Epithelial cell of esophagus (primary cell): ENCODE results near the gene JPH3.
"Not testable (repeated sequence)": the region's sequence is repeated elsewhere in the genome, so short reads cannot be mapped to it uniquely, and the experiment has no call there.

Experiments used
- DNase-seq: peaks from one replicate; pipeline ENCODE4 v3.0.0; 2010; ENCODE audit warnings: low read depth
- H3K4me3 ChIP-seq: 2 replicates; pipeline ENCODE4 v1.5.1; 2011; ENCODE audit warnings: mild to moderate bottlenecking, low read length, control low read depth
- TF ChIP-seq, protein P1 (sequence below): IDR thresholded peaks from 2 replicates; pipeline ENCODE4 v1.5.1; 2011; ENCODE audit warnings: low read depth, mild to moderate bottlenecking, low read length, control low read depth, inconsistent platforms; ENCODE audit not compliant: insufficient read depth; ENCODE audit errors: missing control alignments

Gene JPH3

DNA sequence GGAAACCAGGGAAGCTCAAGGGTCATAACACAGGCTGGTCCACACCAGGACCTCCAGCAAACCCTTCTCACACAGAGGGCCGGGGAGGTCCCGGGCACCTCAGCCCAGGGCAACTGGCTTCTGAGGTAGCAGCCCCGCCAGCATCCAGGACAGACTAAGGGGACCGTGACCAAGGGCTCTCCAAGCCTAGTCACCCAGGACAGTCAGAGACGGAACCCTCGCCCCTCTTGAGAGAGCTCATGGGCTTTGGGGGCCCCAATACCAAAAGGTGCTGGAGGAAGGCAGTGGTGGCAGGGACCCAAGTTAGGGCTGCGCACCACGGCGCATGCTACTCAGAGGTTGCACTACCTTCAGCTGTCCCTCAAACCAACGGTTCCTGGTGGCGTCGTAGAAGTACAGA lies 108.6 kb downstream of the JPH3 start:
- TF ChIP-seq, protein P1, sequence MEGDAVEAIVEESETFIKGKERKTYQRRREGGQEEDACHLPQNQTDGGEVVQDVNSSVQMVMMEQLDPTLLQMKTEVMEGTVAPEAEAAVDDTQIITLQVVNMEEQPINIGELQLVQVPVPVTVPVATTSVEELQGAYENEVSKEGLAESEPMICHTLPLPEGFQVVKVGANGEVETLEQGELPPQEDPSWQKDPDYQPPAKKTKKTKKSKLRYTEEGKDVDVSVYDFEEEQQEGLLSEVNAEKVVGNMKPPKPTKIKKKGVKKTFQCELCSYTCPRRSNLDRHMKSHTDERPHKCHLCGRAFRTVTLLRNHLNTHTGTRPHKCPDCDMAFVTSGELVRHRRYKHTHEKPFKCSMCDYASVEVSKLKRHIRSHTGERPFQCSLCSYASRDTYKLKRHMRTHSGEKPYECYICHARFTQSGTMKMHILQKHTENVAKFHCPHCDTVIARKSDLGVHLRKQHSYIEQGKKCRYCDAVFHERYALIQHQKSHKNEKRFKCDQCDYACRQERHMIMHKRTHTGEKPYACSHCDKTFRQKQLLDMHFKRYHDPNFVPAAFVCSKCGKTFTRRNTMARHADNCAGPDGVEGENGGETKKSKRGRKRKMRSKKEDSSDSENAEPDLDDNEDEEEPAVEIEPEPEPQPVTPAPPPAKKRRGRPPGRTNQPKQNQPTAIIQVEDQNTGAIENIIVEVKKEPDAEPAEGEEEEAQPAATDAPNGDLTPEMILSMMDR: no peak

DNA sequence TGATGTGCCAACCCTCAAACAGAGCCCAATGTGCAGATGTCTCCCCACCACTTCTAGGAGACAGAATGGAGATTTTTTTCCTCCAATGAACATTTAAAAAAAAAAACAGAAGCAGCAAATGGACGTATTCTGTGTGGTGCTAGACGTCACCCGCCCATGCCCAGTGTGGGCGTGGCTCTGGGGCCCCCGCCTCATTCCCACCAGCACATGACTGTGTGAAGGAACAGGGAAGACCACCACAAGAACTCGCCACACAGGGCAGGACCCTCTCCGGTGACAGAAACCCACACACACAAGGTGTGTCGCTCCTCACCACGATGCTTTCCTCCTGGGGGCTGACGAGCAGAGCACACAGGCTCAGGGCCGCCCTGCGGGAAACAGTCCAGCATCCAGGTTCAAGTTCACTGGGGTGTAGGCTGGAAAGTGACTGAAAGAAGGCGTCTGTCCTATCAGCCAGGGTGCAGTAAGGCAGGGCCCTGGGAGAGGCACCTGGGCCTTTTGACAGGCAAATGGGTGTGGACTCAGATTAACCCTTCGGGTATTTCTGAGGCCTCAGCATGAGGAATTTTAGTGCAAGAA lies 110.0 kb downstream of the JPH3 start:
- DNase-seq: peak; percentile 6
- TF ChIP-seq, protein P1: no peak
- no peak overlapping the region for H3K4me3 ChIP-seq

More for the DNA sequence above, 108.6 kb downstream of the JPH3 start:
- H3K4me3 ChIP-seq: no peak overlapping the region
- no peak for DNase-seq

DNA sequence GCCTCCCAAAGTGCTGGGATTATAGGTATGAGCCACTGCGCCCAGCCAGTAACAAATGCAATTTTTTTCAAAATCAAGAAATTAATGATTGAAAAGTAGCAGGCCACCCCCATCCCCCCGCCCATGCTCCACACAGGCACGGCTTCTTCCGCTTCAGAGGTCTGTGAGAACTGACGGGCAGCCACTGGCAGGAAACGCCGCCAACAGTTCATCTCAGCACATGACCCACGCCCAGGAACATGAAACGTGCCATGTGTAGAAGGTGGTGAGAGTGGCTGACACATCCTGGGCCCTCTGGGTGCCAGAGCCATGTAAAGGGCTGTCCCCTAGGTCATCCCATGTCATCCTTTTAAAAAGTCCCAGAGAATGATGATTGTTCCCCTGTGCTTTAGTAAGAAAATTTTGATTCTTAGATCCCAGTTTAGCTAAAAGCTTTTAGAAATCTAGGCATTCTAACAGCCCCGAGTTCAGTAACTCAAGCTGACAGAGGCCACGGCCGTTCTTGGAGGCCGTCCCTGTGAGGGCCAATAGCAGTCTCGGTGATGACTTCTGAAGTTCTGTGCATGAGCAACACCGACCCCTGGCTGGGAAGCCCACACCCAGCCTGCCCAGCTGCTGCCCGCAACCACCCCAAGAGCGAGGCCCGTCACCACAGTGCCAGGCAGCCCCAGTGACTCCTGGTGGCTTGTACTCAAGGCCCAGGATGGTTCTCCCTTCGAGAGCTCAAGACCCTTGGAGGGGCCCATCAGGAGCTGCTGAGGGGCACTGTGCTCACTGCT lies 111.3 kb downstream of the JPH3 start:
- TF ChIP-seq, protein P1: no peak
- H3K4me3 ChIP-seq: no peak overlapping the region
- no peak for DNase-seq

DNA sequence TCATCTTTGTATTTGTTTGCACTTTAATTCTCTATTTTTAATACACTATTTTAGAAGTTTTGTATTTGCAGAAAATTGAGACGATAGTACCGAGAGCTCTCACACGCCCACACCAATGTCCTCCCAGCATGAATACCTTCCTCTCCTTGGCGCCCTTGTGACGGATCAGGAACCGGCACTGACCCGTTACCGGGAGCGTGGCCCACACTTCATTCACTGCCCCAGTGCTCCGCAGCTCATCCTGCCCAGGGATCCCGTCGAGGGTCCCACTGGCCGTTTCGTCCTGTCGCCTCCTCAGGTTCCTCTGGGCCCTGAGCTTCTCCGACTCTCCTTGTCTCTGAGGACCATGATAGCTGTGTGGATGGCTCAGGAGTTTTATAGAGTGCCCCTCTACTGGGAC lies 112.9 kb downstream of the JPH3 start:
- TF ChIP-seq, protein P1: no peak
- H3K4me3 ChIP-seq: no peak overlapping the region
- no peak for DNase-seq

DNA sequence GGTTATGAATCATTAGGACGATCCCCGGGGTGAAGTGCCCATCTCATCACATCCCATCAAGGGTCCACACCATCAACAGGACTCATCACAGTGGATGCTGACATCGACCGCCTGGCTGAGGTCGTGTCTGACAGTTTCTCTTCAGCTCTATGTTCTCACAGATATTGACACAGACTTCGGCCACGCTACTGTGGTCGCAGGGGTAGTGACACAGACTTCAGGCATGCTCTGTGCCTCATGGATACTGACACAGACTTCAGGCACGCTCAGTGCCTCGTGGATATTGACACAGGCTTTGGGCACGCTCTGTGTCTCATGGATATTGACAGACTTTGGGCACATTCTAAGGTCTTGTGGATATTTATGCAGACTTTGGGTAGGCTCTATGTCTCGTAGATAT lies 113.3 kb downstream of the JPH3 start:
- peak; percentile 23 for DNase-seq
- TF ChIP-seq, protein P1: no peak

DNA sequence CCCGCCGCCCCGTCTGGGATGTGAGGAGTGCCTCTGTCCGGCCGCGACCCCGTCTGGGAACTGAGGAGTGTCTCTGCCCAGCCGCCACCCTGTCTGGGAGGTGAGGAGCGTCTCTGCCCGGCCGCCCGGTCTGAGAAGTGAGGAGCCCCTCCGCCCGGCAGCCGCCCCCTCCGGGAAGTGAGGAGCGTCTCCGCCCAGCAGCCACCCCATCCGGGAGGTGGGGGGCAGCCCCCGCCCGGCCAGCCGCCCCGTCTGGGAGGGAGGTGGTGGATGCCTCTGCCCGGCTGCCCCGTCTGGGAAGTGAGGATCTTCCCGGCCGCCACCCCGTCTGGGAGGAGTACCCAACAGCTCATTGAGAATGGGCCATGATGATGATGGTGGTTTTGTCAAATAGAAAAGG lies 116.5 kb downstream of the JPH3 start:
- DNase-seq, H3K4me3 ChIP-seq: not testable (repeated sequence)

More for the DNA sequence above, 113.3 kb downstream of the JPH3 start:
- H3K4me3 ChIP-seq: no peak overlapping the region

DNA sequence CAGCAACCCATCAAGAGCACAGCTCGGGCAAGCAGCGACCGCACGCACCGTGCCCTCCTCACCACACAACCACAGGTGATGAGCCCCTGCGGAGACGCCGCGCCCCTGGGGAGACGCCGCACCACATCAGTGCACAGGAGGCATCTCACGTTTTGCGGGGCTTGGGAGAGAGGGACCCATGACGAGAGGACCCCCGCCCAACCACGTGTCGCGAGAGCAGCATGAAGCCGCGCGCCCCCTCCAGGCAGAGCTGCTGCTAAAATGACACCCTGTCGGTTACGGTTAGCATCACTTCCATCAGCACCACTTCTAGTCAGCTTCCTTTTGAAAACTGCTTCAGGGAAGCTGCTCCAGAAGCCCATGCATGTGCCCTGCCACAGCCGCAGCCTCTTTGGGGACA lies 118.1 kb downstream of the JPH3 start:
- DNase-seq: no peak
- TF ChIP-seq, protein P1: no peak
- H3K4me3 ChIP-seq: no peak overlapping the region
